IPS DF 19.7 (cell line): Measurements from ENCODE around the gene MAP3K8.

Experiments used
- DNase-seq: peaks from one replicate; pipeline ENCODE4 v3.0.0-alpha.2; 2013; ENCODE audit warnings: low read depth, low spot score

Gene MAP3K8

DNA sequence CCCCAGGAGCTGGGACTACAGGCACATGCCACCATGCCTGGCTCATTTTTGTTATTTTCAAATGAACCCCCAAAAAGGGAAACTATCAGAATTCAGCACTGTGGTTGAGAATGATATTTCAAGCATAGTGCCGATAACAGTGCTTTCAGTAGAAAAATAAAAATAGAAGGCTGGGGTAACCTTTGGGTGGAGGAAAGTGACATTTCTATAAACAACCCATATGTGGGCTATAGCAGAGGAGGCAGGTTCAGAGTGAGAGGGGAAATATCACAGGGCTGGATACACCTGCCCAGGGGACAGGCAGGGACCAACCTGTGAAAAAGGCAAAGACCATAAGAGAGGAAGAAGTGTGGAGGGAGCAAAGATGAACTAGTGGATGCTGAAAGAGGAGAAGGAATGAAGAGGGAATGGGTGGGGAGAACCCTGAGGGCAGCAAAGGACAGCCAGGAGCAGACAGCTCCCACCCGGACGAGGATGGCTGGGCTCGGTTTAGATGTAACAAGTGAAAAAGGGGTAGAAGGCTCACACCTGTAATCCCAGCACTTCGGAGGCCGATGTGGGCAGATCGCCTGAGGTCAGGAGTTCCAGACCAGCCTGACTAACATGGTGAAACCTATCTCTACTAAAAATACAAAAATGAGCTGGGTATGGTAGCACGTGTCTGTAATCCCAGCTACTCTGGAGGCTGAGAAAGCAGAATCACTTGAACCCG lies 56.5 kb downstream of the MAP3K8 start:
- DNase-seq: no peak

- no peak for DNase-seq
Observed at GRCh38 chr10:30491204-30491915, 57.4 kb downstream of the MAP3K8 start.

GRCh38 chr10:30491916-30492515 lies 58.0 kb downstream of the MAP3K8 start:
- no peak for DNase-seq

GRCh38 chr10:30493609-30494530 lies 59.9 kb downstream of the MAP3K8 start:
- no peak for DNase-seq

GRCh38 chr10:30494558-30494957 lies 60.6 kb downstream of the MAP3K8 start:
- no peak for DNase-seq

- DNase-seq: no peak
Observed at GRCh38 chr10:30495687-30496086, 61.7 kb downstream of the MAP3K8 start.

DNA sequence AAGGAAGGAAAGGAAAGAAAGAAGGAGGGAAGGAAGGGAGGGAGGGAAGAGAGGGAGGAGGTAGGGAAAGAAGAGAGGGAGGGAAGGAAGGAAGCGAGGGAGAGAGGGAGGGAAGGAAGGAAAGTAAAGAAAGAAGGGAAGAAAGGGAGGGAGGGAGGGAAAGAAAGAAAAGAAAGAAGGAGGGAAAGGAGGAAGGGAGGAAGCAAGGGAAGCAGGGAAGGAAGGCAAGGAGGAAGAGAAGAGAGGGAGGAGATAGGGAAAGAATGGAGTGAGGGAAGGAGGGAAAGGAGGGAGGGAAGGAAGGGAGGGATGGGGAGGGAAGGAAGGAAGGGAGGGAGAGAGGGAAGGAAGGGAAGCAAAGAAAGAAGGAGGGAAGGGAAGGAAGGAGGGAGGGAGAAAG lies 65.8 kb downstream of the MAP3K8 start:
- DNase-seq: no peak

DNA sequence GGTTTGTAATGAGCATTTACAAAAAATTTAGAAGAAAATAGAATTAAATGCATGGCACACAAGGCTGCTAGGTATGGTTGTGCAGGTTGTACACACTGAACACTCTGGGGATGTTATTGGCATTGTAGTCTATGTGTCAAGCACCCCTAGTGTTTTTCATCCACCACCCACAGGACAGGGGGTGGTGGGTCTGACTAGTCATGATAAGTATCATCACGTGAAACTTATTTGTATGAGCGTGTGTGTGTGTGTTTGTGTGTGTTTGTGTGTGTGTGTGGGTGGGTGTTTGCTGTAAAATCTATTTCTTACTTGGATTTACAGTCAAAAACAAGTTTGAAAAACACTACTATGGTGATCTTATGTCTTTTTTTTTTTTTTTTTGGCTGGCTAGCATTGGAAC lies 66.5 kb downstream of the MAP3K8 start:
- no peak for DNase-seq

DNA sequence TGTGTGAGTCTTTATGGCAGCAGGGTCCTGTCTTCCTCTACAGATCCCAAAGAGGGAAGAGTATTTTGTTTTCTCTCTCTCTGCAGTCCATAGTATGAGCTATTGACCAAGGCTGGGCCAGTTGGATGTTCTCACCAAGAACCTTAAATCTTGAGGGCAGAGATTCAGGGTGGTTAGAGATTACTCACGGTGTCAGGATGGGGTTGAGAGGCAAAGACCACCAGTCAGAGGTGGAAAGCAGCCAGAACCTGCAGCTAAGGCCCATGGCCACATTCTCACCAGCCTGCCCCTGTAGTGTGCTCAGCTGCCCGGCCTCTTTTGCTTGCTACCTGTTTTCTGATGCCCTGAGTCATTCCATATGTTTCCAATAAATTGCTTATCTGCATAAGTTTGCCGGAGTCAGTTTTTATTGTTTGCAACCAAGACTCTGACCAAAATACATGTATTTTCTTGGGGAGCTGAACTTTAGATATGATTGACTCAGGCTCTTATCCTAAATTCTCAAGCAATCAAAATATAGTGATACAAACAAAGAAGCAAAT lies 67.0 kb downstream of the MAP3K8 start:
- no peak for DNase-seq

DNA sequence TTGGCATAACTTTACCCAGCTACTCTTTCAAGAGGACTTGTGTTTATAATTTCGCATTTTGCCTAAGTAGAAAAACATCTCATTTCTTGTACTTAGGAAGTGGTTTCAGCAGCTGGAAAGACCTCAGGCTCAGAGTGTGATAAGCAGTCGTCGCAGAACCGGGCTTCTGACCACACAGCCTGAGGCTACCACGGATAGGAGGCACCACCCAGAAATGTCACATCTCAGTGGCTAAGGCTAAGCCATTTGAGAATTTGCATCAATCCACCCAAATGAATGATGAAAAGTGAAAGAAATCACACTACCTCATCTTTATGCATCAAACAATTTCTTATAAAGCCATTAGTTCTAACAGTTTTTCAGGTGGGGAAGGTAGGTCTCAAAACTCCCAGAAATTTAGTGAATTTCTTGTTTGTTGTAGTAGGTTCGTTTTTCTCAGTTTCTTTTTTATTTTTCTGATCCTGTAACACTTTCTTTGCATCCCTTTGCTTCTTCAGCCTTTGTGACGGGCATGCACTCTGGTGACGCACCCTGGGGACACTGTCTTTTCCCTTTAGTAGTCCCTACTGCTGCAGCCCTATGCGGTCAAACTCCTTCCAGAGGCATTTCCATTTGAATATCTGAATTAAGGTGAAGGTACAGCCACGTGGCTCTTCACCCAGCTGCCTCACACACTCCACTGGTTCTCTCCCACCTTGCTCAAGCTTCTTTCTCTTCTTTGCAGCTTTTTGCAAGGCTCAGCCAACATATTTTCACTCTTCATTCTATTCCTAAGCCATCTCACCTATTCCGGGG lies 68.5 kb downstream of the MAP3K8 start:
- no peak for DNase-seq

DNA sequence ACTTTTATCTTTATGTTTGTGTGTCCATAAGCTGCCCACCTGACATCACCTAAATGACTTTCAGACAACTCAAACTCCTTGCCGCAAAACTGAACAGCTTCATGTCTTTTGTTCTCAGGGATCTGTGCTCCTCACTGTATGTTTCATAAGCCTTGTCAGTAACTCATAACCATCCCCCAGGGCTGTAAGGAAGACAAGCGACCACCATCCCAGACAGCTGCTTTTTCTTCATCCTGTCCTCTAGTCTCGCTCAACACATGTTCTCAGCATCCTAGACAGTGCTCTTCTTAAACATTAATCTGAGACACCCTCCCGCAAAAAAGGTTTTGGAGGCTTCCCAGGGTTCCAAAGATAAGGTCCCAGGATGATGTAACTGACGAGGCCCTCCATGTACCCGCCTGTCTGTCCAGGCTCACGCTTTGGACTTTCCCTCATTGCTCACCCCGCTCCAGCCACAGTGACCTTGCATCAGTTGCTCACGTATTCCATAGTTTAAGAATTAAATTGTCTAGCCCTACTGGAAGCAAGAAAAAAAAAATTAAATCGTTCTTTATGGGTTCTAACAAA lies 69.8 kb downstream of the MAP3K8 start:
- DNase-seq: no peak

- DNase-seq: no peak
Observed at GRCh38 chr10:30505543-30506298, 71.7 kb downstream of the MAP3K8 start.

DNA sequence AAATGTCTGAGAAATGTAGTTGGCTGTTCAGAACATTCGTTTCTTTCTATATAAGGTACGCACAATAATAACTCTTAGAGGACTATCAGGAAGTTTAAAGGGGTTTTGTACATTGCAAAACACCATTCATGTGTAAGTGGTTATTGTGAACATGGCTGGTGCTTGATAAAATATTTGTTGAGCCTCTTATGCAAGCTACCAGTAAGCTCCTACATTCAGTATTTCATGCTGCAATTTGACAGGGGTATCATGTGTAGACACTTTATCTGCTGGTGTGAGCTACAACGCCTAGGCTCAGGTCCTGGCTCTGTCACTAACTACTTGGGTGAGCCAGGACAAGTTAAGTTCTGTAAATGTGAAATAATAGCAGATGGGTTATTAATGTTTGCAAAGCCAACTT lies 75.5 kb downstream of the MAP3K8 start:
- no peak for DNase-seq

- DNase-seq: no peak
Observed at GRCh38 chr10:30510184-30510931, 76.4 kb downstream of the MAP3K8 start.

DNA sequence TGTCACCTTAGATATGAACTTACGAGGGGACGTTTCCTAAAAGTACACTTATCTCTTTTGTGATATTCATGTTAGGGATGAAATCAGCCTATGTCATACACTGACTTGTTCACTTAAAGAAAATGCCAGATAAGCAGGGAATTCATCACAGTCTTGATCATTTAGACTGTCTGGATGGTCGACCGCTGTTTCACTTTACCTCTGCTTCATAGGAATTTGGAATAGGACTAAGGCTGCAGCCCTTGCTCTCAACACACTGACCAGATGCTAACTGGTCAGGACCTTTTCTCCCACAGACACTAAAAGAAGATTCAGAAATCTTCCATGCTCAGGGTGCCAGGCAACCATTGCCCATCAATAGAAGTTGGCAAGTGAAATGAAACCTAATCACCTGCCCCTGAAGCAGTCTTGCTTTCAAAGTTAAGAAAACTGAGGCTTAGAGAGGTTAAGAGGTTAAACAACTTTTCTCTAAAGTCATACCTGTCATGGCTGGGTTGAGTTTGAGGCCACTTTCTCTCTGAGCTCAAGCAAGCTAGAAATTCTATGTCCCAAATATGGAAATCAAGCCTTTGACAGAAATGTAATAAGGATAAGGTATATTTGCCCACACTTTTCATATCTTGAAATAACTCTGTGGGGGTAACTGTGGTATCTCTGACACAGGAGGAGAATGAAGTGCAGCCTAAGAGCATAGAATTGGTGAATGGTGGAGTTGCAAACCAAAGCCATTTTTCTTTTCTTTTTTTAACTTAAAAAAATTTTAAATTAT lies 77.1 kb downstream of the MAP3K8 start:
- DNase-seq: no peak
